ENCODE measurements around the gene WDPCP.

GRCh38 chr2:63614448-63614968, 26.2 kb upstream of the WDPCP start:
- TF ChIP-seq CTCF (IDR thresholded peaks at IDR 0.05; ENCODE audit: low read depth, low read length, poor library complexity, severe bottlenecking) (no peak), EZH2phosphoT487 (IDR thresholded peaks at IDR 0.05; ENCODE audit: borderline replicate concordance, low read length) (no peak)
